SK-N-MC (cell line): ENCODE data around the gene GPSM3.

Source experiments
- EZH2 ChIP-seq: fragments of 200-600 bp; sonication (generic); IDR thresholded peaks from one replicate; pipeline ENCODE4 v1.6.1; 2017; ENCODE audit warnings: antibody characterized with exemption
- FOXP2 ChIP-seq: optimal IDR thresholded peaks from 2 replicates; pipeline ENCODE3; 2011; ENCODE audit warnings: mild to moderate bottlenecking, moderate library complexity; ENCODE audit not compliant: insufficient read depth; ENCODE audit errors: extremely low read length, control extremely low read depth
- POLR2AphosphoS5 ChIP-seq: IDR thresholded peaks from 2 replicates; pipeline ENCODE4 v1.6.1; 2012; ENCODE audit warnings: mild to moderate bottlenecking, low read depth, low read length, borderline replicate concordance

DNA sequence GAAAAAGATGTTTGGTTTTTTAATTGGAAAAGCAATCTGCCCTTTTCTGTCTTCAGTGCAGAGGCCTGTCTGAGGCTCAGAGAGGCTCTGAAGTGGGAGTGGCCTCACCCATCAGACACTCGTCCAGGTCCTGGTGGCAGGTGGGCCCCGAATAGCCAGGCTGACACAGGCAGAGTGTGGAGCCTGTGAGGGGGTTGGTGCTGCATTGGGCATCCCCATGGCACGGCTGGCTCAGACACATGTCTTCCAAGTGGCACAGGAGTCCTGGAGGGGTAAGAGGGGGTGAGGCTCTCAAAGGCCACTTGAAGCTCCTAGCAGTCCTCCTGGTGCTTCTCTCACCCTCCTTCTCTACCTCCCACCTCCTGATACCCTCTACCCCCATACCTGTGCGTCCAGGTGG lies 27.6 kb upstream of the GPSM3 start:
- no peak for TF ChIP-seq EZH2
- TF ChIP-seq POLR2AphosphoS5: no peak
- TF ChIP-seq FOXP2: no peak
